Trophoblast cell (in vitro differentiated cells and primary cell): Measurements from ENCODE around the gene SSR3.

Experiments used
- DNase-seq, 2 donors: peaks; one replicate each; pipeline ENCODE4 v3.0.0-alpha.2; 2016
- H2AFZ ChIP-seq: 2 replicates; pipeline ENCODE4 v1.6.1; 2013; ENCODE audit warnings: low read length, moderate library complexity, mild to moderate bottlenecking; ENCODE audit not compliant: insufficient read depth, poor library complexity
- H2AK5ac ChIP-seq: 2 replicates; pipeline ENCODE4 v1.6.1; 2013; ENCODE audit warnings: mild to moderate bottlenecking, low read length
- H2BK120ac ChIP-seq: 2 replicates; pipeline ENCODE4 v1.6.1; 2013; ENCODE audit warnings: low read length, mild to moderate bottlenecking, moderate library complexity; ENCODE audit not compliant: insufficient read depth, poor library complexity
- H2BK12ac ChIP-seq: 2 replicates; pipeline ENCODE4 v1.6.1; 2013; ENCODE audit warnings: mild to moderate bottlenecking, low read length, moderate library complexity
- H2BK5ac ChIP-seq: 2 replicates; pipeline ENCODE4 v1.6.1; 2013; ENCODE audit warnings: low read length, low read depth, moderate library complexity, mild to moderate bottlenecking; ENCODE audit not compliant: poor library complexity
- H3K14ac ChIP-seq: 2 replicates; pipeline ENCODE4 v1.6.1; 2013; ENCODE audit warnings: mild to moderate bottlenecking, low read length
- H3K18ac ChIP-seq: 2 replicates; pipeline ENCODE4 v1.6.1; 2013; ENCODE audit warnings: mild to moderate bottlenecking, low read length
- H3K23ac ChIP-seq: 2 replicates; pipeline ENCODE4 v1.6.1; 2013; ENCODE audit warnings: low read length
- H3K27ac ChIP-seq: 2 replicates; pipeline ENCODE4 v1.5.1; 2013; ENCODE audit warnings: low read depth, mild to moderate bottlenecking, inconsistent platforms, low read length, moderate library complexity
- H3K27me3 ChIP-seq: 2 replicates; pipeline ENCODE4 v1.6.1; 2013; ENCODE audit warnings: inconsistent platforms, mild to moderate bottlenecking, low read length, moderate library complexity; ENCODE audit not compliant: insufficient read depth
- H3K36me3 ChIP-seq, 2 experiments: 1 replicate in 1 of 2; 2 replicates in 1 of 2; pipeline ENCODE4 v1.6.1; 2013; ENCODE audit warnings: low read length in 2 of 2, mild to moderate bottlenecking in 2 of 2, moderate library complexity in 1 of 2; ENCODE audit not compliant: insufficient read depth in 2 of 2, control insufficient read depth in 1 of 2
- H3K4ac ChIP-seq: 2 replicates; pipeline ENCODE4 v1.6.1; 2013; ENCODE audit warnings: low read depth, mild to moderate bottlenecking, low read length, moderate library complexity
- H3K4me1 ChIP-seq, 2 experiments: 1 replicate in 1 of 2; 2 replicates in 1 of 2; pipeline ENCODE4 v1.6.1; 2013; ENCODE audit warnings: low read length in 2 of 2, mild to moderate bottlenecking in 2 of 2, moderate library complexity in 1 of 2; ENCODE audit not compliant: insufficient read depth in 2 of 2, control insufficient read depth in 1 of 2
- H3K4me2 ChIP-seq: 2 replicates; pipeline ENCODE4 v1.6.1; 2013; ENCODE audit warnings: inconsistent platforms, mild to moderate bottlenecking, low read length, moderate library complexity
- H3K4me3 ChIP-seq: 2 replicates; pipeline ENCODE4 v1.5.1; 2013; ENCODE audit warnings: mild to moderate bottlenecking, low read depth, low read length, inconsistent platforms
- H3K79me1 ChIP-seq: one replicate; pipeline ENCODE4 v1.6.1; 2013; ENCODE audit warnings: low read length
- H3K79me2 ChIP-seq: 2 replicates; pipeline ENCODE4 v1.6.1; 2013; ENCODE audit warnings: low read length, mild to moderate bottlenecking; ENCODE audit not compliant: control insufficient read depth, insufficient read depth, poor library complexity
- H3K9ac ChIP-seq: 2 replicates; pipeline ENCODE4 v1.6.1; 2013; ENCODE audit warnings: mild to moderate bottlenecking, low read length
- H3K9me3 ChIP-seq: 2 replicates; pipeline ENCODE4 v1.6.1; 2013; ENCODE audit warnings: low read depth, mild to moderate bottlenecking, control low read depth, inconsistent platforms, low read length; ENCODE audit not compliant: insufficient read depth
- H4K12ac ChIP-seq: 2 replicates; pipeline ENCODE4 v1.6.1; 2013; ENCODE audit warnings: low read depth, mild to moderate bottlenecking, low read length, moderate library complexity
- H4K8ac ChIP-seq: 2 replicates; pipeline ENCODE4 v1.6.1; 2013; ENCODE audit warnings: low read depth, mild to moderate bottlenecking, low read length, moderate library complexity
- H4K91ac ChIP-seq: one replicate; pipeline ENCODE4 v1.6.1; 2013; ENCODE audit warnings: low read depth, mild to moderate bottlenecking, low read length, moderate library complexity
- WGBS: extraction: QIAGEN DNeasy Blood & Tissue Kit; methylation state at CpG from one replicate; pipeline ENCODE4 v1.1.7; 2013; ENCODE audit warnings: missing lambda C conversion rate; ENCODE audit not compliant: insufficient read length, insufficient coverage; ENCODE audit errors: extremely low coverage; 5-methylcytosine and 5-hydroxymethylcytosine counted together

The SSR3 gene

GRCh38 chr3:156507285-156507684, 47.6 kb downstream of the SSR3 start:
- no peak overlapping the region for H3K23ac ChIP-seq
- no peak overlapping the region for H2AFZ ChIP-seq
- no peak overlapping the region for H3K4ac ChIP-seq
- H2AK5ac ChIP-seq = no peak overlapping the region
- H3K14ac ChIP-seq = no peak overlapping the region
- H2BK120ac ChIP-seq = no peak overlapping the region
- no peaks in the 10 kb centered on the region for H3K79me1 ChIP-seq
- no peak overlapping the region for H3K9ac ChIP-seq
- H4K8ac ChIP-seq = no peak overlapping the region
- H3K27me3 ChIP-seq = no peaks in the 10 kb centered on the region
- H3K4me3 ChIP-seq = no peak overlapping the region
- no peak for DNase-seq
- H4K12ac ChIP-seq = no peak overlapping the region
- H3K79me2 ChIP-seq = no peaks in the 10 kb centered on the region
- no peak overlapping the region for H2BK12ac ChIP-seq
- H3K4me2 ChIP-seq = no peak overlapping the region
- no peak overlapping the region for H3K18ac ChIP-seq
- H3K9me3 ChIP-seq = no peaks in the 10 kb centered on the region
- no peaks in the 10 kb centered on the region for H3K4me1 ChIP-seq
- H4K91ac ChIP-seq = no peak overlapping the region
- no peak overlapping the region for H3K27ac ChIP-seq
- H3K36me3 ChIP-seq = no peaks in the 10 kb centered on the region
- no peak overlapping the region for H2BK5ac ChIP-seq

- Histone ChIP-seq H3K23ac (no peak overlapping the region), H3K9ac (no peak overlapping the region), H3K14ac (no peak overlapping the region), H4K91ac (no peak overlapping the region), H3K4me1 (no peaks in the 10 kb centered on the region), H3K18ac (no peak overlapping the region), H2AFZ (no peak overlapping the region), H3K4me3 (no peak overlapping the region), H2BK5ac (no peak overlapping the region), H3K4me2 (no peak overlapping the region), H3K27me3 (no peaks in the 10 kb centered on the region), H3K9me3 (no peaks in the 10 kb centered on the region), H4K8ac (no peak overlapping the region), H2AK5ac (no peak overlapping the region), H3K27ac (no peak overlapping the region), H3K36me3 (no peaks in the 10 kb centered on the region), H2BK120ac (no peak overlapping the region), H2BK12ac (no peak overlapping the region), H3K79me1 (no peaks in the 10 kb centered on the region), H3K79me2 (no peaks in the 10 kb centered on the region), H3K4ac (no peak overlapping the region), H4K12ac (no peak overlapping the region)
- WGBS = no CpG with 5 or more reads among the region's 5 CpGs
- no peak for DNase-seq
Observed at GRCh38 chr3:156498307-156498706, 56.6 kb downstream of the SSR3 start.

GRCh38 chr3:156497326-156497725, 57.6 kb downstream of the SSR3 start:
- DNase-seq = no peak
- Histone ChIP-seq H3K4me3 (no peak overlapping the region), H3K4ac (no peak overlapping the region), H3K36me3 (no peaks in the 10 kb centered on the region), H3K9me3 (no peaks in the 10 kb centered on the region), H3K4me1 (no peaks in the 10 kb centered on the region), H2AK5ac (no peak overlapping the region), H3K9ac (no peak overlapping the region), H3K23ac (no peak overlapping the region), H3K27ac (no peak overlapping the region), H2BK120ac (no peak overlapping the region), H3K27me3 (no peaks in the 10 kb centered on the region), H4K91ac (no peak overlapping the region), H3K79me1 (no peaks in the 10 kb centered on the region), H3K4me2 (no peak overlapping the region), H2AFZ (no peak overlapping the region), H4K8ac (no peak overlapping the region), H2BK12ac (no peak overlapping the region), H3K79me2 (no peaks in the 10 kb centered on the region), H4K12ac (no peak overlapping the region), H3K18ac (no peak overlapping the region), H3K14ac (no peak overlapping the region), H2BK5ac (no peak overlapping the region)
- no CpG with 5 or more reads among the region's 1 CpG for WGBS

GRCh38 chr3:156495816-156496215, 59.1 kb downstream of the SSR3 start:
- Histone ChIP-seq H2BK5ac (no peak overlapping the region), H3K14ac (no peak overlapping the region), H2BK12ac (no peak overlapping the region), H3K4me1 (no peaks in the 10 kb centered on the region), H4K91ac (no peak overlapping the region), H3K27ac (no peak overlapping the region), H3K79me2 (no peaks in the 10 kb centered on the region), H3K4me2 (no peak overlapping the region), H2BK120ac (no peak overlapping the region), H3K9me3 (no peaks in the 10 kb centered on the region), H2AK5ac (no peak overlapping the region), H3K9ac (no peak overlapping the region), H3K36me3 (no peaks in the 10 kb centered on the region), H3K4me3 (no peak overlapping the region), H3K18ac (no peak overlapping the region), H3K27me3 (no peaks in the 10 kb centered on the region), H3K79me1 (no peaks in the 10 kb centered on the region), H2AFZ (no peak overlapping the region), H3K23ac (no peak overlapping the region), H3K4ac (no peak overlapping the region), H4K12ac (no peak overlapping the region), H4K8ac (no peak overlapping the region)
- no peak for DNase-seq
- no CpG with 5 or more reads among the region's 1 CpG for WGBS

- no CpG with 5 or more reads among the region's 3 CpGs for WGBS
- H3K79me2 ChIP-seq = no peaks in the 10 kb centered on the region
- no peak for DNase-seq
- no peaks in the 10 kb centered on the region for H3K79me1 ChIP-seq
- H3K27me3 ChIP-seq = no peaks in the 10 kb centered on the region
- H3K4me2 ChIP-seq = no peak overlapping the region
- H3K27ac ChIP-seq = no peak overlapping the region
- no peak overlapping the region for H2BK12ac ChIP-seq
- H3K14ac ChIP-seq = no peak overlapping the region
- H3K18ac ChIP-seq = no peak overlapping the region
- no peak overlapping the region for H3K23ac ChIP-seq
- no peaks in the 10 kb centered on the region for H3K36me3 ChIP-seq
- no peak overlapping the region for H3K4me3 ChIP-seq
- no peaks in the 10 kb centered on the region for H3K4me1 ChIP-seq
- H3K4ac ChIP-seq = no peak overlapping the region
- no peak overlapping the region for H2AK5ac ChIP-seq
- H3K9ac ChIP-seq = no peak overlapping the region
- no peak overlapping the region for H4K91ac ChIP-seq
- no peak overlapping the region for H2BK5ac ChIP-seq
- H2AFZ ChIP-seq = no peak overlapping the region
- H3K9me3 ChIP-seq = no peaks in the 10 kb centered on the region
- H4K12ac ChIP-seq = no peak overlapping the region
- H2BK120ac ChIP-seq = no peak overlapping the region
- no peak overlapping the region for H4K8ac ChIP-seq
Observed at GRCh38 chr3:156493887-156494286, 61.0 kb downstream of the SSR3 start.
